Neural crest cell (in vitro differentiated cells): Measurements from ENCODE around the gene ATP2C2. TPM values are rescaled to one million over a fixed set of nuclear protein-coding genes. Genes with fewer than 3 reads are reported as not detected.

Experiments used
- DNase-seq: peaks from one replicate; pipeline ENCODE4 v3.0.0; 2021; ENCODE audit warnings: low read depth, mixed read lengths, low spot score
- H3K27ac Mint-ChIP-seq: one replicate; pipeline ENCODE4 v1.8.0; 2021; ENCODE audit warnings: mild to moderate bottlenecking, mixed read lengths; ENCODE audit not compliant: unreplicated experiment
- H3K27me3 Mint-ChIP-seq: 2 replicates; pipeline ENCODE4 v1.8.0; 2021; ENCODE audit warnings: low read depth, mild to moderate bottlenecking, mixed read lengths
- H3K36me3 Mint-ChIP-seq: 2 replicates; pipeline ENCODE4 v1.8.0; 2021; ENCODE audit warnings: low read depth, mild to moderate bottlenecking, mixed read lengths
- H3K4me1 Mint-ChIP-seq: 2 replicates; pipeline ENCODE4 v1.8.0; 2021; ENCODE audit warnings: mixed read lengths
- H3K4me3 Mint-ChIP-seq: one replicate; pipeline ENCODE4 v1.8.0; 2021; ENCODE audit warnings: mild to moderate bottlenecking, mixed read lengths
- H3K9me3 Mint-ChIP-seq: 2 replicates; pipeline ENCODE4 v1.8.0; 2021; ENCODE audit warnings: mixed read lengths
- CTCF ChIP-seq: fragments of 200-600 bp; sonication (generic); conservative IDR thresholded peaks from 2 replicates; pipeline ENCODE4 v1.5.0; 2021; ENCODE audit warnings: antibody characterized with exemption, mild to moderate bottlenecking
- total RNA-seq: library from RNA; stranded (reverse); gene quantifications from 2 replicates; pipeline ENCODE4 v1.2.1, GENCODE V29; 2021

ATP2C2 gene
- total RNA-seq, 1 donor from 2014 or later = 0.30 TPM

GRCh38 chr16:84513666-84514065 is 145.3 kb downstream of the ATP2C2 start:
- Mint-ChIP-seq H3K36me3 (no peaks in the 10 kb centered on the region), H3K4me3 (no peak overlapping the region), H3K27me3 (no peaks in the 10 kb centered on the region), H3K9me3 (no peaks in the 10 kb centered on the region), H3K4me1 (peaks cover 53% of the 10 kb centered on the region), H3K27ac (no peak overlapping the region)
- no peak for TF ChIP-seq CTCF
- no peak for DNase-seq

Other genes with a start within 250 kb of the ATP2C2 start
- 68.2 TPM in 2 replicates for gene HSDL1, start 223.4 kb upstream of the ATP2C2 start, total RNA-seq
- 0.20 and 0.35 TPM in 2 replicates for gene DNAAF1, start 223.2 kb upstream of the ATP2C2 start, total RNA-seq
- gene TAF1C, start 181.5 kb upstream of the ATP2C2 start, total RNA-seq = 76.0 and 86.4 TPM in 2 replicates
- gene ADAD2, start 177.4 kb upstream of the ATP2C2 start, total RNA-seq = not detected in 2 replicates
- not detected in 2 replicates for gene KCNG4, start 128.5 kb upstream of the ATP2C2 start, total RNA-seq
- gene WFDC1, start 73.7 kb upstream of the ATP2C2 start, total RNA-seq = 0.14 and 0.30 TPM in 2 replicates
- 29.5 and 30.8 TPM in 2 replicates for gene MEAK7, start 136.1 kb downstream of the ATP2C2 start, total RNA-seq
- gene COTL1, start 249.5 kb downstream of the ATP2C2 start, total RNA-seq = 346 and 357 TPM in 2 replicates